ENCODE measurements around the gene TNFAIP8L1. TPM values are rescaled to one million over a fixed set of nuclear protein-coding genes. Genes with fewer than 3 reads are reported as not detected.

The TNFAIP8L1 gene
- total and polyA plus RNA-seq, 2 of the 8 experiments (the other 6 are each of a cell fraction or from before 2014, with no cell fraction given), result 3.2 to 6.1 TPM

DNA sequence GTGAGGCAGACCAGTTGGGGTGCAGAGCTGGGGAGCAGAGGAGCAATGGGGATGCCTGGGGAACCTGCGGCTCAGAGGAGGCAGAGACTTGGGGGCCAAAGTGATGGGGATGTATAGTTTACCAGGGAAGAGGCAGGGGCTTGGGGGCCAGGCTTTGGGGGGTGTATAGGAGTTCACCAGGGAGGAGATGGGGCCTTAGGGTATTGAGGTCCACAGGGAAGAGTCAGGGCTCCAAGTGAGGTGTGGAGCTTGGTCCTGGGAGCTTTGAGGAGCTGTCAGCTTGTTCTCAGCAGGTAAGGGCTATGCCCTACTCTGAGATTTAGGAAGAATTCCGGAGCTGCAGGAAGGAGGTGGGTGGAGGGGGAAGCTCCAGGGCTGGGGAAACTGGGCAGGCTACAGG lies 10.8 kb downstream of the TNFAIP8L1 start:
- CTCF ChIA-PET (ENCODE audit: partially characterized antibody), result interaction anchor here (0.6 to 4.3 kb wide), 10 partner anchors 10 to 238 kb away, joined by 3 to 17 read pairs (median 6); no protein-coding TSS in a partner anchor

More for the DNA sequence above, 10.8 kb downstream of the TNFAIP8L1 start:
- no peak overlapping the region for H4K8ac ChIP-seq (ENCODE audit: extremely low read depth, insufficient read depth, low read length)
- TF ChIP-seq JUND (IDR thresholded peaks at IDR 0.05; ENCODE audit: low read length) (no peak), TBP (IDR thresholded peaks at IDR 0.05; ENCODE audit: low read depth, low read length) (no peak), SIRT6 (IDR thresholded peaks at IDR 0.05; ENCODE audit: low read length) (no peak), POLR2AphosphoS5 (IDR thresholded peaks at IDR 0.05; ENCODE audit: low read depth, low read length) (no peak), EZH2 (IDR thresholded peaks at IDR 0.05; ENCODE audit: low read depth, low read length, severe bottlenecking) (no peak), SAP30 (IDR thresholded peaks at IDR 0.05; ENCODE audit: insufficient read depth, insufficient replicate concordance, low read length) (no peak), TAF1 (IDR thresholded peaks at IDR 0.05; ENCODE audit: low read depth, low read length) (no peak)
- TF ChIP-seq, protein P1, sequence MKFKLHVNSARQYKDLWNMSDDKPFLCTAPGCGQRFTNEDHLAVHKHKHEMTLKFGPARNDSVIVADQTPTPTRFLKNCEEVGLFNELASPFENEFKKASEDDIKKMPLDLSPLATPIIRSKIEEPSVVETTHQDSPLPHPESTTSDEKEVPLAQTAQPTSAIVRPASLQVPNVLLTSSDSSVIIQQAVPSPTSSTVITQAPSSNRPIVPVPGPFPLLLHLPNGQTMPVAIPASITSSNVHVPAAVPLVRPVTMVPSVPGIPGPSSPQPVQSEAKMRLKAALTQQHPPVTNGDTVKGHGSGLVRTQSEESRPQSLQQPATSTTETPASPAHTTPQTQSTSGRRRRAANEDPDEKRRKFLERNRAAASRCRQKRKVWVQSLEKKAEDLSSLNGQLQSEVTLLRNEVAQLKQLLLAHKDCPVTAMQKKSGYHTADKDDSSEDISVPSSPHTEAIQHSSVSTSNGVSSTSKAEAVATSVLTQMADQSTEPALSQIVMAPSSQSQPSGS (IDR thresholded peaks at IDR 0.05; ENCODE audit: low read length), result no peak
- H3K9me3 ChIP-seq (ENCODE audit: insufficient read depth in 2 of 2, low read depth in 1 of 2, low read length in 1 of 2), result no peaks in the 10 kb centered on the region
- no peaks in the 10 kb centered on the region; a peak in 1 of 7 replicates for H3K4me1 ChIP-seq (replicated peaks in 1 of 4; ENCODE audit: control insufficient read depth in 3 of 4, insufficient read depth in 4 of 4, low read length in 3 of 4)
- no peak overlapping the region for H3K4me3 ChIP-seq (ENCODE audit: extremely low read depth in 1 of 4, insufficient read depth in 2 of 4, low read depth in 3 of 4, low read length in 4 of 4)
- no peaks in the 10 kb centered on the region for H3K79me2 ChIP-seq (ENCODE audit: control insufficient read depth in 1 of 2, insufficient read depth in 2 of 2, low read length in 2 of 2)
- H3K27ac ChIP-seq (ENCODE audit: low read depth, low read length), result no peak overlapping the region
- H3K9ac ChIP-seq (replicated peaks in 1 of 4; ENCODE audit: extremely low read depth in 1 of 4, low read depth in 3 of 4, low read length in 3 of 4), result no peak overlapping the region
- H3K4me2 ChIP-seq (ENCODE audit: insufficient read depth in 1 of 2, low read depth in 2 of 2, low read length in 2 of 2), result no peak overlapping the region
- H3K23me2 ChIP-seq (ENCODE audit: low read depth, low read length), result no peaks in the 10 kb centered on the region
- H2AFZ ChIP-seq (ENCODE audit: low read length), result no peak overlapping the region
- no peak for DNase-seq (ENCODE audit: low read depth in 1 of 2, low spot score in 2 of 2)
- no peak overlapping the region; the same call in 1 of the 2 replicates for H2BK5ac ChIP-seq (ENCODE audit: low read depth, low read length)
- no peak overlapping the region for H3K4ac ChIP-seq (replicated peaks; ENCODE audit: insufficient read length, low read depth, low read length)
- H2BK120ac ChIP-seq (replicated peaks; ENCODE audit: low read depth, low read length), result no peak overlapping the region
- H3K14ac ChIP-seq (ENCODE audit: insufficient read length), result no peak overlapping the region
- peaks cover 0 to 4% (median 0%) of the 10 kb centered on the region in 4 experiments; a peak in 3 of 8 replicates for H3K36me3 ChIP-seq (ENCODE audit: control insufficient read depth in 2 of 4, insufficient read depth in 4 of 4, low read length in 3 of 4)
- no peak overlapping the region for H2BK20ac ChIP-seq (ENCODE audit: low read length)
- H4K20me1 ChIP-seq (replicated peaks in 1 of 2; ENCODE audit: control insufficient read depth in 1 of 2, insufficient read depth in 2 of 2, low read length in 2 of 2), result peaks cover 0 to 7% of the 10 kb centered on the region in 2 experiments
- H3K56ac ChIP-seq (replicated peaks; ENCODE audit: insufficient read length, low read depth, low read length), result no peak overlapping the region
- H3K18ac ChIP-seq (ENCODE audit: extremely low read depth, low read length), result no peak overlapping the region
- H4K5ac ChIP-seq (ENCODE audit: insufficient read length, low read depth, low read length), result no peak overlapping the region
- H3K79me1 ChIP-seq (ENCODE audit: low read depth, low read length), result peaks cover 2% of the 10 kb centered on the region; the same call in 1 of the 2 replicates
- no peak overlapping the region for H2AK5ac ChIP-seq (ENCODE audit: low read depth, low read length)
- no peak overlapping the region for H2BK15ac ChIP-seq (ENCODE audit: low read length)
- H3K27me3 ChIP-seq (replicated peaks in 1 of 4; ENCODE audit: control insufficient read depth in 3 of 4, extremely low read depth in 1 of 4, insufficient read depth in 3 of 4, low read length in 3 of 4), result no peaks in the 10 kb centered on the region
- POLR2A ChIA-PET (ENCODE audit: partially characterized antibody), result interaction anchor here (0.6 to 1.1 kb wide), 3 partner anchors 10 to 525 kb away, joined by 3 to 6 read pairs (median 4); no protein-coding TSS in a partner anchor
- WGBS, 2 experiments (ENCODE audit: extremely low coverage in 1 of 2, insufficient coverage in 1 of 2, insufficient read length in 1 of 2, insufficient replicate concordance in 2 of 2, low coverage in 1 of 2, low lambda C conversion rate in 2 of 2, missing lambda C conversion rate in 1 of 2), result 90% methylated on average over 2 of the region's 2 CpGs; no CpG with 5 or more reads in 1 of the 2 experiments
- FAIRE-seq, result no peak
- H4K91ac ChIP-seq (replicated peaks; ENCODE audit: insufficient read length, low read length), result no peak overlapping the region
- H2BK12ac ChIP-seq (ENCODE audit: low read depth, low read length), result no peak overlapping the region
- no peak overlapping the region for H3K23ac ChIP-seq (ENCODE audit: insufficient read length)
